Measurements from ENCODE around the gene RCE1. TPM values are rescaled to one million over a fixed set of nuclear protein-coding genes. Genes with fewer than 3 reads are reported as not detected.

The RCE1 gene
- total RNA-seq, 1 experiment from 2014 or later: 33.1 TPM

DNA sequence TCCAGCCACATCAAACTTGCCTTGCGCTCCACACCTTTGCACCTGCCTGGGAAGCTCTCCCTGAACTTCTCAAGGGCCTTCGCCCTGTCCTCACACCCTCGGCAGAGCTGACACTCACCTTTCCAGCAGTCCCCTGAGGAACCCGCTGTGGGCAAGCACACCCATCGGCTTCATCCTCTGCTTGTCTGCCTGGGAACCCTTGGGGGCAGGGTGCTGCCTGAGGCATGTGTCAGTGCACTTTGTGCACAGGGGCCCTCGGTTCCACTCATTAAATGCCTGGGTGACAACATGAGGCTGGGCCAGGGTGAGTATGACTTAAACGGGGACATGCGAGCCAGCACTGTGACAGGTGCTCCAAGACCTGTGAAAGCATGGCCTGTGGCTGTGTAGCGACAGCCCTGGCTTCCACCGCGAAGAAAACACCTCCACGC is 11.0 kb downstream of the RCE1 start:
- POLR2A ChIA-PET (ENCODE audit: low non-redundant PET): no interaction called here

DNA sequence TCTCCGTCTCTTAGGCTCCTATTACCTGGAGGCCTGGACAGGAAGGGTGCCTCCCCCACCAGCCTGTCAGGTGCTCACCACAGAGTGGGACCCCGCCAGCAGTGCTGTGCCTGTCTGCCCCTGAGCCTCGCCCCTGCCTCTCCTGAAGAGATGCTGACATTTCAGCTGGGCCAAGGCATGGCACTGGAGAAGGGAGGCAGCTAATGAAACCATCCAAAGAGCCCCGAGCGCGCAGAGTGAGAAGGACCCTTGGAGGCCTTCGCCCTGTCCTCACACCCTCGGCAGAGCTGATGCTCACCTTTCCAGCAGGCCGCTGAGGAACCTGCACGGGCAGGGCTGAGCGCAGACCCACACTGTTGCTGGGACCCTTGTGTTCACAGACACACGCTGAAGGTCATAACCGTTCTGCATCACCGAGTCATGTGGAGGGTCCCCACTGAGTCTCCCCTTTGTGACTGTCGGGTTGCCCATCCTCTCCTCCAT is 11.5 kb downstream of the RCE1 start:
- Histone ChIP-seq H3K36me3 (ENCODE audit: insufficient read depth, low read length, poor library complexity, severe bottlenecking) (peaks cover 8% of the 10 kb centered on the region), H3K9me3 (ENCODE audit: low read depth, low read length, poor library complexity, severe bottlenecking) (no peaks in the 10 kb centered on the region), H3K4me1 (ENCODE audit: insufficient read depth, low read length, poor library complexity, severe bottlenecking) (peaks cover 16% of the 10 kb centered on the region), H3K27me3 (replicated peaks; ENCODE audit: insufficient read depth, low read depth, low read length, poor library complexity) (no peaks in the 10 kb centered on the region), H3K27ac (ENCODE audit: low read depth, low read length, poor library complexity, severe bottlenecking) (no peak overlapping the region), H3K4me3 (ENCODE audit: low read depth, low read length, poor library complexity, severe bottlenecking) (no peak overlapping the region)
- CTCF ChIA-PET: no interaction called here
- intact Hi-C loops (cut with micrococcal nuclease; ENCODE audit: unreplicated experiment): no loop called here
- POLR2A ChIA-PET (ENCODE audit: low non-redundant PET): no interaction called here
- BruUV-seq (replicated peaks): no TSS peak
- DNase-seq (ENCODE audit: low spot score): no peak
- no peak for TF ChIP-seq EZH2 (IDR thresholded peaks at IDR 0.05; ENCODE audit: borderline replicate concordance, low read depth, low read length, poor library complexity, severe bottlenecking)
- TF ChIP-seq, protein P1, sequence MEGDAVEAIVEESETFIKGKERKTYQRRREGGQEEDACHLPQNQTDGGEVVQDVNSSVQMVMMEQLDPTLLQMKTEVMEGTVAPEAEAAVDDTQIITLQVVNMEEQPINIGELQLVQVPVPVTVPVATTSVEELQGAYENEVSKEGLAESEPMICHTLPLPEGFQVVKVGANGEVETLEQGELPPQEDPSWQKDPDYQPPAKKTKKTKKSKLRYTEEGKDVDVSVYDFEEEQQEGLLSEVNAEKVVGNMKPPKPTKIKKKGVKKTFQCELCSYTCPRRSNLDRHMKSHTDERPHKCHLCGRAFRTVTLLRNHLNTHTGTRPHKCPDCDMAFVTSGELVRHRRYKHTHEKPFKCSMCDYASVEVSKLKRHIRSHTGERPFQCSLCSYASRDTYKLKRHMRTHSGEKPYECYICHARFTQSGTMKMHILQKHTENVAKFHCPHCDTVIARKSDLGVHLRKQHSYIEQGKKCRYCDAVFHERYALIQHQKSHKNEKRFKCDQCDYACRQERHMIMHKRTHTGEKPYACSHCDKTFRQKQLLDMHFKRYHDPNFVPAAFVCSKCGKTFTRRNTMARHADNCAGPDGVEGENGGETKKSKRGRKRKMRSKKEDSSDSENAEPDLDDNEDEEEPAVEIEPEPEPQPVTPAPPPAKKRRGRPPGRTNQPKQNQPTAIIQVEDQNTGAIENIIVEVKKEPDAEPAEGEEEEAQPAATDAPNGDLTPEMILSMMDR (conservative IDR thresholded peaks at IDR 0.05; ENCODE audit: low read depth, low read length): no peak

More for the DNA sequence above, 11.0 kb downstream of the RCE1 start:
- DNase-seq (ENCODE audit: low spot score): no peak
- no TSS peak for BruUV-seq (replicated peaks)
- intact Hi-C loops (cut with micrococcal nuclease; ENCODE audit: unreplicated experiment): no loop called here
- CTCF ChIA-PET: no interaction called here
- no peaks in the 10 kb centered on the region for H3K9me3 ChIP-seq (ENCODE audit: low read depth, low read length, poor library complexity, severe bottlenecking)
- H3K4me3 ChIP-seq (ENCODE audit: low read depth, low read length, poor library complexity, severe bottlenecking): no peak overlapping the region
- peaks cover 9% of the 10 kb centered on the region for H3K36me3 ChIP-seq (ENCODE audit: insufficient read depth, low read length, poor library complexity, severe bottlenecking)
- H3K27me3 ChIP-seq (replicated peaks; ENCODE audit: insufficient read depth, low read depth, low read length, poor library complexity): no peaks in the 10 kb centered on the region
- TF ChIP-seq, protein P1 (conservative IDR thresholded peaks at IDR 0.05; ENCODE audit: low read depth, low read length): no peak
- no peak for TF ChIP-seq EZH2 (IDR thresholded peaks at IDR 0.05; ENCODE audit: borderline replicate concordance, low read depth, low read length, poor library complexity, severe bottlenecking)
- H3K27ac ChIP-seq (ENCODE audit: low read depth, low read length, poor library complexity, severe bottlenecking): no peak overlapping the region
- peaks cover 16% of the 10 kb centered on the region for H3K4me1 ChIP-seq (ENCODE audit: insufficient read depth, low read length, poor library complexity, severe bottlenecking)

DNA sequence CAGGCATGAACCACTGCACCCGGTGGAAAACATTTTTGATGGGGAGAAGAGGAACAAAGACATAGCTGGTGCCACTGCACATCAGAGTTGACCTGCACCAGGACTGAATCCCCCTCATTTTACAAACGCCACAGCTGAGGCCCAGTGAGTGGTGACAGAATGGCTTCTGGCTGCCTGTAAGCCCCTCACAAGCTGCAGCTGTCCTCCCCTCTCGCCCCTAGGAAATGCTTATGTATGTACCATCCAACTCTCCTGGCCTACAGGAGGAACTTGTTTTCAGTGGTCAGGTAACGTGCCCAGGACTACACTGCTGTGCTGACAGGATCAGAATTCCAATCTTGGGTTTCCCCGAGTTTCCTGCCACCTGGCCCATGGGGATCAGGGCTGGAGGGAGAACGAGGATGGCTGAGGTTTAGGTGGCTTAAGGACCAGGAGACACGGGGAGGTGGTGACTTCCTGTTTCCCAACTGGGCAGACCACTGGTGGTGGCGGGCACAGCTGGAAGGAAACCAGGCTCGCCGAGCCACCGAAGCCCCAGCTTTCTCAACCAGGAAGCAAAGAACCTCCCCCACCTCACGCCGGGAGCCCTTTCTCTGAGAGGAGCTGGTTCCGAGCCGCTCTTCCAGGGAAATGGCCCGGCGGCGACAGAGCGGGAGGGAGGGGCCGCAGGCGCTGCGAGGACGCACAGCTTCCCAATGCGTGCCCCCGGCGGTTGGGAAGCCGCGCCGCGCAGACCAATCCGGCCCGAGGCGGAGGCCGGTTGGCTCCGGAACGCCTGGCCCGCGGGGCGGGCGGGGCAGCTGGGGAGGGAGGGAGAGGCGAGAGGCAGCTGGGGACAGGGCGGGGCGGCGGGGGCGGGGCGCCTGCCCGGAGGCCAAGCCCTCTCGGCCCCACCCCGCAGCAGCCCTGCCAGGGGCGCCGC is 12.6 kb downstream of the RCE1 start:
- CTCF ChIA-PET: interaction anchor here (0.6 to 0.9 kb wide), 4 partner anchors 16 to 496 kb away, joined by 3 to 7 read pairs (median 5); no protein-coding TSS in a partner anchor
- H3K4me3 ChIP-seq (ENCODE audit: low read depth, low read length, poor library complexity, severe bottlenecking): peak overlapping the region; percentile 72
- intact Hi-C loops (cut with micrococcal nuclease; ENCODE audit: unreplicated experiment): no loop called here
- peaks cover 16% of the 10 kb centered on the region for H3K4me1 ChIP-seq (ENCODE audit: insufficient read depth, low read length, poor library complexity, severe bottlenecking)
- peak; percentile 98 for DNase-seq (ENCODE audit: low spot score)
- no peaks in the 10 kb centered on the region for H3K27me3 ChIP-seq (replicated peaks; ENCODE audit: insufficient read depth, low read depth, low read length, poor library complexity)
- H3K27ac ChIP-seq (ENCODE audit: low read depth, low read length, poor library complexity, severe bottlenecking): peak overlapping the region; percentile 69
- no TSS peak for BruUV-seq (replicated peaks)
- H3K9me3 ChIP-seq (ENCODE audit: low read depth, low read length, poor library complexity, severe bottlenecking): no peaks in the 10 kb centered on the region
- H3K36me3 ChIP-seq (ENCODE audit: insufficient read depth, low read length, poor library complexity, severe bottlenecking): peaks cover 11% of the 10 kb centered on the region
- TF ChIP-seq EZH2 (IDR thresholded peaks at IDR 0.05; ENCODE audit: borderline replicate concordance, low read depth, low read length, poor library complexity, severe bottlenecking): no peak
- TF ChIP-seq, protein P1 (conservative IDR thresholded peaks at IDR 0.05; ENCODE audit: low read depth, low read length): no peak
- POLR2A ChIA-PET (ENCODE audit: low non-redundant PET): no interaction called here

Data from A673 (cell line).